Mucosa of gallbladder (tissue), 1 donor: Measurements from ENCODE around the gene CTR9. TPM values are rescaled to one million over a fixed set of nuclear protein-coding genes. Genes with fewer than 3 reads are reported as not detected.

ENCODE experiments used
- DNase-seq: peaks from one replicate; pipeline ENCODE4 v3.0.0-alpha.2; 2020; ENCODE audit warnings: low spot score
- total RNA-seq: library from RNA; stranded (reverse); gene quantifications from one replicate; pipeline ENCODE4 v1.2.1, GENCODE V29; 2021
- donor health status: DM: no; HTN: no; CAD: no.

CTR9 gene
- total RNA-seq, 1 donor from 2014 or later: 32.2 TPM

- DNase-seq: no peak
Observed at GRCh38 chr11:10742460-10743208, 8.4 kb upstream of the CTR9 start.

GRCh38 chr11:10743354-10744000 is 7.6 kb upstream of the CTR9 start:
- DNase-seq: no peak

GRCh38 chr11:10744206-10744605 is 6.8 kb upstream of the CTR9 start:
- no peak for DNase-seq

- DNase-seq: no peak
Observed at GRCh38 chr11:10746871-10747270, 4.2 kb upstream of the CTR9 start.

- no peak for DNase-seq
Observed at GRCh38 chr11:10747733-10748132, 3.3 kb upstream of the CTR9 start.

- DNase-seq: no peak
Observed at GRCh38 chr11:10749476-10749875, 1.6 kb upstream of the CTR9 start.

- DNase-seq: no peak
Observed at GRCh38 chr11:10751581-10751940, 515 bp downstream of the CTR9 start.

GRCh38 chr11:10752061-10752460 is 1.0 kb downstream of the CTR9 start:
- no peak for DNase-seq

- DNase-seq: no peak
Observed at GRCh38 chr11:10752486-10752885, 1.4 kb downstream of the CTR9 start.

GRCh38 chr11:10758957-10759356 is 7.9 kb downstream of the CTR9 start:
- DNase-seq: no peak

- no peak for DNase-seq
Observed at GRCh38 chr11:10761085-10761698, 10.1 kb downstream of the CTR9 start.

- no peak for DNase-seq
Observed at GRCh38 chr11:10762185-10762584, 11.1 kb downstream of the CTR9 start.

GRCh38 chr11:10762913-10763421 is 11.9 kb downstream of the CTR9 start:
- DNase-seq: no peak

- no peak for DNase-seq
Observed at GRCh38 chr11:10763766-10764165, 12.7 kb downstream of the CTR9 start.

GRCh38 chr11:10764412-10764811 is 13.4 kb downstream of the CTR9 start:
- DNase-seq: no peak

- peak; percentile 41 for DNase-seq
Observed at GRCh38 chr11:10770626-10771254, 19.7 kb downstream of the CTR9 start.

- DNase-seq: no peak
Observed at GRCh38 chr11:10771457-10771856, 20.4 kb downstream of the CTR9 start.

- DNase-seq: no peak
Observed at GRCh38 chr11:10774811-10775210, 23.8 kb downstream of the CTR9 start.

GRCh38 chr11:10777393-10777793 is 26.3 kb downstream of the CTR9 start:
- no peak for DNase-seq

GRCh38 chr11:10777806-10778205 is 26.8 kb downstream of the CTR9 start:
- DNase-seq: no peak

- peak; percentile 34 for DNase-seq
Observed at GRCh38 chr11:10778217-10778970, 27.3 kb downstream of the CTR9 start.

GRCh38 chr11:10779086-10779485 is 28.0 kb downstream of the CTR9 start:
- DNase-seq: no peak
